H1 (cell line): ENCODE data around the gene GCNA. TPM values are rescaled to one million over a fixed set of nuclear protein-coding genes. Genes with fewer than 3 reads are reported as not detected.

Experiments used
- CTCF ChIA-PET: fragments of 300-600 bp; sonication (Branson Sonifier 250); formaldehyde crosslinking; loops from one replicate; lab custom pipeline; 2021; ENCODE audit not compliant: partially characterized antibody; lab: Charles Lee
- POLR2A ChIA-PET: fragments of 300-600 bp; sonication (Branson Sonifier 250); formaldehyde crosslinking; loops from one replicate; lab custom pipeline; 2021; ENCODE audit warnings: inconsistent platforms; ENCODE audit not compliant: partially characterized antibody; lab: Charles Lee
- DNase-seq, 2 experiments: peaks; one replicate each; pipeline versions ENCODE4 v3.0.0 to v3.0.0-alpha.2; 2010 to 2022; ENCODE audit warnings: low spot score in 2 of 2, low read depth in 1 of 2, mixed read lengths in 1 of 2
- FAIRE-seq: peaks from 2 replicates; lab custom pipeline; 2011; peaks lifted over from hg19 to GRCh38; lab: Jason Lieb, UNC
- H2AFZ ChIP-seq: 2 replicates; pipeline ENCODE4 v1.8.1; 2012; ENCODE audit warnings: low read length, inconsistent platforms
- H2AK5ac ChIP-seq: 2 replicates; pipeline ENCODE4 v1.6.1; 2013; ENCODE audit warnings: low read depth, low read length
- H2BK120ac ChIP-seq: replicated peaks from 2 replicates; pipeline ENCODE3; 2013; ENCODE audit warnings: low read depth, low read length, inconsistent platforms
- H2BK12ac ChIP-seq: 2 replicates; pipeline ENCODE4 v1.6.1; 2013; ENCODE audit warnings: low read depth, low read length
- H2BK15ac ChIP-seq: 2 replicates; pipeline ENCODE4 v1.6.1; 2013; ENCODE audit warnings: low read length
- H2BK20ac ChIP-seq: 2 replicates; pipeline ENCODE4 v1.6.1; 2013; ENCODE audit warnings: low read length
- H2BK5ac ChIP-seq: 2 replicates; pipeline ENCODE4 v1.6.1; 2013; ENCODE audit warnings: low read depth, low read length
- H3K14ac ChIP-seq: 2 replicates; pipeline ENCODE4 v1.6.1; 2013; ENCODE audit warnings: inconsistent platforms; ENCODE audit not compliant: insufficient read length
- H3K18ac ChIP-seq: 2 replicates; pipeline ENCODE4 v1.6.1; 2013; ENCODE audit warnings: low read length; ENCODE audit errors: extremely low read depth
- H3K23ac ChIP-seq: 2 replicates; pipeline ENCODE4 v1.6.1; 2013; ENCODE audit warnings: inconsistent platforms; ENCODE audit not compliant: insufficient read length
- H3K23me2 ChIP-seq: 2 replicates; pipeline ENCODE4 v1.6.1; 2013; ENCODE audit warnings: low read depth, low read length
- H3K27ac ChIP-seq: 2 replicates; pipeline ENCODE4 v1.6.1; 2011; ENCODE audit warnings: low read depth, low read length, inconsistent platforms
- H3K27me3 ChIP-seq, 4 experiments: replicated peaks in 1 of 4; 1 replicate in 1 of 4; 2 replicates in 3 of 4; pipeline versions ENCODE4 v1.6.1 to v1.8.1; 2011 to 2013; ENCODE audit warnings: low read length in 3 of 4, mild to moderate bottlenecking in 3 of 4, inconsistent platforms in 2 of 4, mixed read lengths in 2 of 4, moderate library complexity in 1 of 4; ENCODE audit not compliant: control insufficient read depth in 3 of 4, insufficient read depth in 3 of 4; ENCODE audit errors: extremely low read depth in 1 of 4
- H3K36me3 ChIP-seq, 4 experiments: 2 replicates each; pipeline versions ENCODE4 v1.6.1 to v1.8.1; 2011 to 2013; ENCODE audit warnings: mild to moderate bottlenecking in 4 of 4, low read length in 3 of 4, moderate library complexity in 2 of 4, control low read depth in 1 of 4, inconsistent platforms in 1 of 4; ENCODE audit not compliant: insufficient read depth in 4 of 4, control insufficient read depth in 2 of 4
- H3K4ac ChIP-seq: replicated peaks from 2 replicates; pipeline ENCODE3; 2013; ENCODE audit warnings: low read length, low read depth, mixed read lengths, inconsistent platforms; ENCODE audit not compliant: insufficient read length
- H3K4me1 ChIP-seq, 4 experiments: replicated peaks in 1 of 4; 1 replicate in 1 of 4; 2 replicates in 3 of 4; pipeline versions ENCODE4 v1.6.1 to v1.8.1; 2011 to 2013; ENCODE audit warnings: low read length in 3 of 4, inconsistent platforms in 2 of 4, mixed read lengths in 1 of 4; ENCODE audit not compliant: insufficient read depth in 4 of 4, control insufficient read depth in 3 of 4
- H3K4me2 ChIP-seq, 2 experiments: 2 replicates each; pipeline versions ENCODE4 v1.6.1 to v1.8.1; 2011 to 2013; ENCODE audit warnings: low read depth in 2 of 2, low read length in 2 of 2, control low read depth in 1 of 2, inconsistent platforms in 1 of 2, mild to moderate bottlenecking in 1 of 2; ENCODE audit not compliant: insufficient read depth in 1 of 2
- H3K4me3 ChIP-seq, 4 experiments: fragments of 200-600, 300-600 bp in 1 of 4; sonication (generic), shearing (Covaris generic), sonication (Bioruptor Twin) in 1 of 4; 2 replicates each; pipeline versions ENCODE4 v1.5.1 to v1.8.1; 2011 to 2016; ENCODE audit warnings: low read length in 4 of 4, low read depth in 3 of 4, control low read depth in 2 of 4, inconsistent platforms in 2 of 4, mild to moderate bottlenecking in 2 of 4, mixed read lengths in 1 of 4, moderate library complexity in 1 of 4; ENCODE audit not compliant: insufficient read depth in 2 of 4; ENCODE audit errors: extremely low read depth in 1 of 4
- H3K56ac ChIP-seq: replicated peaks from 2 replicates; pipeline ENCODE3; 2013; ENCODE audit warnings: low read depth, mild to moderate bottlenecking, mixed read lengths, low read length, inconsistent platforms; ENCODE audit not compliant: insufficient read length
- H3K79me1 ChIP-seq: 2 replicates; pipeline ENCODE4 v1.6.1; 2013; ENCODE audit warnings: low read depth, low read length, control low read depth
- H3K79me2 ChIP-seq, 2 experiments: 2 replicates each; pipeline versions ENCODE4 v1.6.1 to v1.8.1; 2012 to 2013; ENCODE audit warnings: low read length in 2 of 2, mild to moderate bottlenecking in 2 of 2, inconsistent platforms in 1 of 2; ENCODE audit not compliant: insufficient read depth in 2 of 2, control insufficient read depth in 1 of 2
- H3K9ac ChIP-seq, 4 experiments: replicated peaks in 1 of 4; 1 replicate in 1 of 4; 2 replicates in 3 of 4; pipeline versions ENCODE4 v1.6.1 to v1.8.1; 2011 to 2013; ENCODE audit warnings: low read depth in 3 of 4, low read length in 3 of 4, control low read depth in 2 of 4, mild to moderate bottlenecking in 2 of 4, moderate library complexity in 2 of 4, inconsistent platforms in 1 of 4; ENCODE audit errors: extremely low read depth in 1 of 4
- H3K9me3 ChIP-seq, 2 experiments: 2 replicates each; pipeline versions ENCODE4 v1.6.1 to v1.8.1; 2012 to 2013; ENCODE audit warnings: mild to moderate bottlenecking in 2 of 2, moderate library complexity in 2 of 2, control low read depth in 1 of 2, inconsistent platforms in 1 of 2, low read depth in 1 of 2, low read length in 1 of 2, mixed read lengths in 1 of 2; ENCODE audit not compliant: insufficient read depth in 2 of 2
- H4K20me1 ChIP-seq, 2 experiments: replicated peaks in 1 of 2; 2 replicates each; pipeline versions ENCODE3 to v1.8.1; 2011 to 2013; ENCODE audit warnings: inconsistent platforms in 2 of 2, low read length in 2 of 2, mild to moderate bottlenecking in 1 of 2; ENCODE audit not compliant: insufficient read depth in 2 of 2, control insufficient read depth in 1 of 2
- H4K5ac ChIP-seq: 2 replicates; pipeline ENCODE4 v1.6.1; 2013; ENCODE audit warnings: low read length, low read depth, mixed read lengths, inconsistent platforms; ENCODE audit not compliant: insufficient read length
- H4K8ac ChIP-seq: 2 replicates; pipeline ENCODE4 v1.8.0; 2013; ENCODE audit warnings: mild to moderate bottlenecking, moderate library complexity, low read length, inconsistent platforms; ENCODE audit not compliant: insufficient read depth; ENCODE audit errors: extremely low read depth
- H4K91ac ChIP-seq: replicated peaks from 2 replicates; pipeline ENCODE3; 2013; ENCODE audit warnings: low read length, mixed read lengths, inconsistent platforms; ENCODE audit not compliant: insufficient read length
- BCL11A ChIP-seq, 2 experiments: IDR thresholded peaks; one replicate each; pipeline ENCODE4 v1.6.1; 2011; ENCODE audit warnings: low read depth in 2 of 2, low read length in 2 of 2, mild to moderate bottlenecking in 2 of 2
- CREB1 ChIP-seq: IDR thresholded peaks from 2 replicates; pipeline ENCODE4 v1.6.1; 2012; ENCODE audit warnings: inconsistent platforms
- CTCF ChIP-seq, 3 experiments: IDR thresholded peaks; 1 replicate in 2 of 3; 2 replicates in 1 of 3; pipeline versions ENCODE4 v1.5.1 to v1.6.1; 2011; ENCODE audit warnings: low read length in 3 of 3, mild to moderate bottlenecking in 3 of 3, inconsistent platforms in 2 of 3, low read depth in 1 of 3, moderate library complexity in 1 of 3; ENCODE audit not compliant: insufficient read depth in 1 of 3; ENCODE audit errors: control extremely low read depth in 1 of 3
- EZH2 ChIP-seq: fragments of 200-600 bp; sonication (generic); IDR thresholded peaks from 2 replicates; pipeline ENCODE4 v1.7.1; 2012; ENCODE audit warnings: low read depth, mild to moderate bottlenecking, moderate library complexity, low read length, inconsistent platforms; ENCODE audit not compliant: severe bottlenecking
- FOSL1 ChIP-seq: IDR thresholded peaks from 2 replicates; pipeline ENCODE4 v1.6.1; 2011; ENCODE audit warnings: mild to moderate bottlenecking, low read depth, low read length, moderate library complexity; ENCODE audit not compliant: insufficient read depth
- JUND ChIP-seq: IDR thresholded peaks from 2 replicates; pipeline ENCODE4 v1.6.1; 2011; ENCODE audit warnings: mild to moderate bottlenecking, improper control_type of control experiment, low read length
- KDM1A ChIP-seq: fragments of 200-600, 300-600 bp; sonication (generic); IDR thresholded peaks from 2 replicates; pipeline ENCODE4 v1.7.1; 2016; ENCODE audit warnings: mild to moderate bottlenecking, low read length, borderline replicate concordance
- PHF8 ChIP-seq: fragments of 200-600 bp; sonication (generic); conservative IDR thresholded peaks from 2 replicates; pipeline ENCODE4 v1.7.1; 2012; ENCODE audit warnings: low read depth, mild to moderate bottlenecking, inconsistent platforms, low read length, moderate library complexity
- POU5F1 ChIP-seq: IDR thresholded peaks from 2 replicates; pipeline ENCODE4 v1.6.1; 2011; ENCODE audit warnings: low read depth, mild to moderate bottlenecking, low read length, moderate library complexity
- RNF2 ChIP-seq: fragments of 200-900, 300-1000 bp; sonication (generic); IDR thresholded peaks from 2 replicates; pipeline ENCODE4 v1.7.1; 2016; ENCODE audit warnings: borderline replicate concordance, low read depth, mild to moderate bottlenecking, antibody characterized with exemption, low read length; ENCODE audit not compliant: poor library complexity, severe bottlenecking; ENCODE audit errors: missing control alignments
- SP1 ChIP-seq: IDR thresholded peaks from 2 replicates; pipeline ENCODE4 v1.6.1; 2011; ENCODE audit warnings: low read depth, low read length
- TEAD4 ChIP-seq: IDR thresholded peaks from 2 replicates; pipeline ENCODE4 v1.6.1; 2012; ENCODE audit warnings: low read depth, low read length, inconsistent platforms, mixed read lengths
- WGBS, 2 experiments: shearing (Covaris generic) in 1 of 2; methylation state at CpG; one replicate each; pipeline versions ENCODE4 v1.1.6 to v1.1.7; 2013 to 2015; ENCODE audit warnings: low lambda C conversion rate in 2 of 2, mixed read lengths in 2 of 2, inconsistent platforms in 1 of 2, low coverage in 1 of 2, missing lambda C conversion rate in 1 of 2; ENCODE audit not compliant: insufficient replicate concordance in 2 of 2, insufficient coverage in 1 of 2, insufficient read length in 1 of 2; ENCODE audit errors: extremely low coverage in 1 of 2, missing lambda C conversion rate in 1 of 2; 5-methylcytosine and 5-hydroxymethylcytosine counted together
- polyA plus RNA-seq, 7 experiments: library from polyadenylated mRNA; depleted of rRNA in 3 of 7; stranded (reverse) in 5 of 7; unstranded in 2 of 7; fragments of >200 nt in 5 of 7; fragments of 200-250 nt in 2 of 7; gene quantifications; 1 replicate in 5 of 7; 2 replicates in 1 of 7; 4 replicates in 1 of 7; pipeline versions ENCODE4 v1.2.1 to v1.2.3, GENCODE V29; 2011 to 2013; ENCODE audit warnings: missing spikeins in 2 of 7, mixed read lengths in 2 of 7
- total RNA-seq: library from RNA; stranded (reverse); fragmentation: NEBNext Ultra II Directional; extraction: Animal tissue kit (Norgen Biotek cat#: 25700); gene quantifications from 2 replicates; pipeline ENCODE4 v1.2.1, GENCODE V29; 2021

Gene GCNA
- total and polyA plus RNA-seq, 2 of the 8 experiments (the other 6 are each of a cell fraction or from before 2014, with no cell fraction given), result 0.41 to 0.95 TPM

DNA sequence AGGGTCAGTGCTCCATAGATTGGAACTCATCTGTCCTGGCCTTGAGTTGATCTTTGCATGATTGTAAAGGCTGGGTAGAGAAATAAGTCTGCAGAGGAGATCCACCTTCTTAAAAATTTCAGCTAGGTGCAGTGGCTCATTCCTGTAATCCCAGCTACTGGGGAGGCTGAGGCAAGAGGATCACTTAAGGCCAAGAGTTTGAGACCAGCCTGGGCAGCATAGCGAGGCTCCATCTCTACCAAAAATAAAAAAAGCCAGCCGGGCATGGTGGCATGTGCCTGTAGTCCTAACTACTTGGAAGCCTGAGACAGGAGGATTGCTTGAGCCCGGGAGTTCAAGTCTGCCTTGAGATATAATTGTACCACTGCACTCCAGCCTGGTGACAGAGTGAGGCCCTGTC lies 40.5 kb downstream of the GCNA start:
- no peak overlapping the region for H2BK5ac ChIP-seq
- no peak overlapping the region for H2AFZ ChIP-seq
- H4K91ac ChIP-seq, result no peak overlapping the region
- H3K14ac ChIP-seq, result no peak overlapping the region
- H4K20me1 ChIP-seq, result no peaks in the 10 kb centered on the region
- H3K9ac ChIP-seq, result no peak overlapping the region
- no peaks in the 10 kb centered on the region for H3K36me3 ChIP-seq
- no peaks in the 10 kb centered on the region for H3K9me3 ChIP-seq
- H3K4ac ChIP-seq, result no peak overlapping the region
- DNase-seq, result no peak
- H3K27me3 ChIP-seq, result no peaks in the 10 kb centered on the region
- 90% methylated on average over 2 of the region's 3 CpGs; no CpG with 5 or more reads in 1 of the 2 experiments for WGBS, 2 experiments
- no peak for TF ChIP-seq KDM1A
- no peak for TF ChIP-seq PHF8
- TF ChIP-seq JUND, result no peak
- TF ChIP-seq POU5F1, result no peak
- no peak for TF ChIP-seq TEAD4
- TF ChIP-seq RNF2, result no peak
- TF ChIP-seq SP1, result no peak
- no peak for TF ChIP-seq FOSL1
- no peak for TF ChIP-seq CTCF (IDR thresholded peaks at IDR 0.05; ENCODE audit: control extremely low read depth in 1 of 3, insufficient read depth in 1 of 3, low read depth in 1 of 3, low read length in 3 of 3)
- TF ChIP-seq EZH2, result no peak
- TF ChIP-seq CREB1, result no peak
- TF ChIP-seq BCL11A (IDR thresholded peaks at IDR 0.05; ENCODE audit: low read depth in 2 of 2, low read length in 2 of 2), result no peak
- H3K18ac ChIP-seq, result no peak overlapping the region
- H2BK15ac ChIP-seq, result no peak overlapping the region
- no peak overlapping the region for H4K5ac ChIP-seq
- H3K23me2 ChIP-seq, result no peaks in the 10 kb centered on the region
- no peak overlapping the region for H2BK12ac ChIP-seq
- H3K79me1 ChIP-seq, result no peaks in the 10 kb centered on the region
- no peak overlapping the region for H2BK120ac ChIP-seq
- POLR2A ChIA-PET, result no interaction called here
- peaks cover 0 to 5% (median 0%) of the 10 kb centered on the region in 4 experiments; a peak in 1 of 7 replicates for H3K4me1 ChIP-seq
- H3K4me3 ChIP-seq, result no peak overlapping the region
- H2BK20ac ChIP-seq, result no peak overlapping the region
- H3K23ac ChIP-seq, result no peak overlapping the region
- H2AK5ac ChIP-seq, result no peak overlapping the region
- FAIRE-seq, result no peak
- no peak overlapping the region for H4K8ac ChIP-seq
- H3K56ac ChIP-seq, result no peak overlapping the region
- H3K79me2 ChIP-seq, result no peaks in the 10 kb centered on the region
- CTCF ChIA-PET, result interaction anchor here (0.7 kb wide), 1 partner anchor 45 kb away, joined by 3 read pairs; no protein-coding TSS in a partner anchor
- no peak overlapping the region for H3K4me2 ChIP-seq
- H3K27ac ChIP-seq, result no peak overlapping the region
